GM19397 (cell line): Measurements from ENCODE around the gene MFRP.

Experiments
- ATAC-seq: cut with Tn5 transposase; IDR thresholded peaks from one replicate; pipeline ENCODE4 v1.9.1; 2021; ENCODE audit warnings: mild to moderate bottlenecking, moderate library complexity; ENCODE audit not compliant: unreplicated experiment

MFRP gene

GRCh38 chr11:119319136-119319699 lies 27.3 kb downstream of the MFRP start:
- no peak for ATAC-seq

DNA sequence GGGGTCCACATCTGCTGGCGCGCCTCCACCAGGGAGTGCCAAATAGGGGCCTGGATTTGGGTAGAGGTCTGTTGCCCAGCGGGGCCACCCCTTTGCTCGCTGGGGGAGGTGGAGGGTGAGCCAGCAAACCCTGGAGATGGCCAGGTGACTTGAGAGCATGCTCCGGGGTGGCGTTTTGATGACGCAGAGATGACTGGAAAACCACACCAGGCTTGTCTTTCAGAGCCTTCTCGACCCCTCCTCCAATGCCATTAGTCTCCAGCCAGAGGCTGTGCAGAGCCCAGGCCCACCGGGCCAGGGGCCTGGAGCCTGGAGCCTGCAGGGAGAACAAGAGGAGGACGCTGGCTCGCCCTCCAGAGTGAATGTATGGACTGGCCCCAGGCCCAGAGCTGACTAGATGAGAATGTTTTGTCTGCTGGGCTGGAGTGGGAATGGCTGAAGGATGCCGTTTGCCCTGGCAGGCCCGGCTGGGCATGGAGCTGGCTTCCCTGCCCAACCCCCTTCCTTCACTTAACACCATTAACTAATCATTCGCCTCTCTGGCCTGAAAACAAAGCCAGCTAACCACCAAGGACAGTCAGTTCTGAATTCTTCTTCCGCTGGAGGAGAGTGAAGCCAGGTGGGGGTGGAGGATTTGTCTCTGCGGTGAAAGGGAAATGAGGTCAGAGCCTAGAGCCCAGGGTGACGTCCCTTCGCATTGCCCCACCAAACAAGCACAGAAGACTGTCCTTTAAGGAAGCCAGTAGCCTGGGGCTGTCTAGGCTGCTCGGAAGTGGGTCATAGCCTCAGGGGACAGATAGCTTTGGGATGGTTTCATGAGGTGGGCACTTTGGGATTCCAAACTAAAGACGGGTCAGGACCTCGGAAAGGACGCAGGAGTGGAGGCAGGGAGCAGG lies 28.0 kb downstream of the MFRP start:
- no peak for ATAC-seq

DNA sequence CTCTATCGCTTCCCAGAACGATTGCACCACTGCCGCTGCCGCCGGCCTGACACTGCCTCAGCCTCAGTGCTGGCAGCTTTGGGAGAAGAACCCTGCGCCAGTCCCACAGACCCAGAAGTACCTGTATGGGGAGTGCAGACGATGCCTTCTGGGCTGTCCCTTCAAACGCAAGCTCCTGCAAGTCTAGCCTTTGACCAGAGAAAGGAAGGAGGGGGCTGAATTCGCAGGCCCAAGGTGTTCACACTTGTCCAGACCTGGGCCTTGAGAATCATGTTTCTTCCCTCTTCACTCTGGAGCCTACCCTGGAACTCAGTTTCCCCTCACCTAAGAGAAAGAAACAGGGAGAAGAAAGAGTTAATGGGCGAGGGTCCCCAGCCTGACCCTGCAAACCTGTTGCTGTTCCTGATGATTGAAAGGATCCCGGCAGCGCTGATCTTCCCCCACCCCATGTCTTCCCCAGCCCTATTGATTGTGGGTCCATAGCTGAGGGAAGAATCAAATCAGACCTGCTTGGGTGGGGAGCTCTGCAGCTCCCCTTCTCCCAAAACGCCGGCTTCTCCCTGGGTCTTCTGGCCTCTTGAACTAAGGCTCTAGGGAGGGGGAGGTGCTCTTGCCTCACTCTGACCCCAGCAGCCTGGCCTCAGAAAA lies 28.8 kb downstream of the MFRP start:
- no peak for ATAC-seq

GRCh38 chr11:119316729-119317591 lies 29.5 kb downstream of the MFRP start, which contains the start of gene MCAM:
MCAM (minus strand) TSS chr11:119317130; CDS start chr11:119317101, 29 bp downstream.
- ATAC-seq: no peak

GRCh38 chr11:119316016-119316728 lies 30.3 kb downstream of the MFRP start:
- no peak for ATAC-seq

- ATAC-seq: peak; percentile 57
Measured at GRCh38 chr11:119315131-119316015, 31.1 kb downstream of the MFRP start.

DNA sequence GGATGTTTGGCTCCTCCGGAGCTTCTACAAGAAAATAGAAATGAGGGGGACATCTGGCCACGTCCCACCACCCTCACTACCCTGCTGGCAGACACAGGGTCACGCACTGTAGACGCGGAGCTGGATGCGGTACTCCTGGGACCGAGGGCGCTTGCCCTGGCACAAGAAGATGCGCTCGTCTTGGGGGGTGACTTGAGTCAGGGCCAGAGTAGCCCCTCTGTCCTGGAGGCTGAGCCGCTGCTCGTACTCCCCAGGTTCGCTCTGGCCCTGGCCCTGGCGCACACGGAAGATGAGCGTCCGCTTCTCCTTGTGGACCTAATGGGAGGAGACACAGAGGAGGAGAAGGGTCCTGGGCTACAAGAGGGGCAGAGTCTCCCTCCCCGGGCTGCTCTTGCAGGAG lies 31.8 kb downstream of the MFRP start:
- no peak for ATAC-seq

- ATAC-seq: no peak
Measured at GRCh38 chr11:119310682-119311052, 35.8 kb downstream of the MFRP start.

DNA sequence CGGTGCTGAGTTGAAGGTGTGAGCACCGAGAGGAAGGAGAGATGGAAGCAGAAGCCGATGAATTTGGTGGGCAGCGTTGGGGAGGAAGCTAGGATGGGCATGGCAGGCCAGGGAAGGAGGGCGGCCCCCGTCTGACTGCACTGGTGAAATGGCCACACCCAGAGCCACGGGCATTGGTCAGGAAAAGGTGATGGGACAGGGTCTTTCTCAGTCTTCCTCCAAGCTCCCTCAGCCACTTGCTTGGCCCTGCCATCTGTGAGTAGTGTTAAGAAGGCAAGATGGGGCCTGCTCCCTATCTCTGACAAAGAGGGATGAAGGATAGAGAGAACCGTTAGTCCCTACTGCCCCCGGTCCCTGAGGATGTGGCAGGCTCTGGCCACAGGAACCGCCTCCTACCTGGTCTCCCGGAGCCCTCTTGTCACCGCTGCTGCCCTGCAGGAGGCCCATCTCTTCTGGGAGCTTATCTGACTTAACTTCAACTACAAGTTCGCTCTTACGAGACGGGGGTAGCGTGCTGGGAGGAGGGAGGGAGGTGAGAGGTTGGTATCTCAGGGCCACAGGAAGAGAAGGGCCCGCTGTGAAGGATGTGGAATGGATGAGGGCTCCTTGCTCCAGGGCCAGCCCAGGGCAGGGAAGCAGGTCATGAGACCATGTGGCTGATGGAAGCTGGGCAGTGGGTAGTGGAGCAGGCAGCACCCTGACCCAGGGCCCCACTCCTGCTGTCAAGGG lies 36.4 kb downstream of the MFRP start:
- ATAC-seq: no peak

- no peak for ATAC-seq
Measured at GRCh38 chr11:119309411-119309810, 37.1 kb downstream of the MFRP start.

DNA sequence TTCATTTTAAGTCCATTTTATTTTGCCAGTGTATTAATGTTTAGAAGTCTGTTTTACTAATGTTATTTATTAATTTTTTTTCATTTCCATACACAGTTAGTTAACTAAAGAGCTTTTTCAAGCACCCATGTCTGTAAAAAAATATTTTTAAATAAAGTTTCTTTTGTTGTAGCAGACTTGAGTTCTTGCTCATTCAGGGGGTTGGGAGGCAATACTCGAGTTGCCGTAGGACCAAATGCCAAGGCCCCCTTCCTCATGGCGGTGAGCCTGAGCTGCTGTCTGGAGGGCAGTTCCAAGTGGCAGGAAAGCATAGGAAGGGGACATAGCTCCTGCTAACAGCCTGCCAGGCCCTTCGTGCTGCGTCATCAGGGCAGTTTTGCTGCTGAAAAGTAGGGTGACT lies 38.5 kb downstream of the MFRP start:
- ATAC-seq: no peak

- no peak for ATAC-seq
Measured at GRCh38 chr11:119307219-119307618, 39.3 kb downstream of the MFRP start.

GRCh38 chr11:119306373-119306890 lies 40.1 kb downstream of the MFRP start:
- no peak for ATAC-seq

DNA sequence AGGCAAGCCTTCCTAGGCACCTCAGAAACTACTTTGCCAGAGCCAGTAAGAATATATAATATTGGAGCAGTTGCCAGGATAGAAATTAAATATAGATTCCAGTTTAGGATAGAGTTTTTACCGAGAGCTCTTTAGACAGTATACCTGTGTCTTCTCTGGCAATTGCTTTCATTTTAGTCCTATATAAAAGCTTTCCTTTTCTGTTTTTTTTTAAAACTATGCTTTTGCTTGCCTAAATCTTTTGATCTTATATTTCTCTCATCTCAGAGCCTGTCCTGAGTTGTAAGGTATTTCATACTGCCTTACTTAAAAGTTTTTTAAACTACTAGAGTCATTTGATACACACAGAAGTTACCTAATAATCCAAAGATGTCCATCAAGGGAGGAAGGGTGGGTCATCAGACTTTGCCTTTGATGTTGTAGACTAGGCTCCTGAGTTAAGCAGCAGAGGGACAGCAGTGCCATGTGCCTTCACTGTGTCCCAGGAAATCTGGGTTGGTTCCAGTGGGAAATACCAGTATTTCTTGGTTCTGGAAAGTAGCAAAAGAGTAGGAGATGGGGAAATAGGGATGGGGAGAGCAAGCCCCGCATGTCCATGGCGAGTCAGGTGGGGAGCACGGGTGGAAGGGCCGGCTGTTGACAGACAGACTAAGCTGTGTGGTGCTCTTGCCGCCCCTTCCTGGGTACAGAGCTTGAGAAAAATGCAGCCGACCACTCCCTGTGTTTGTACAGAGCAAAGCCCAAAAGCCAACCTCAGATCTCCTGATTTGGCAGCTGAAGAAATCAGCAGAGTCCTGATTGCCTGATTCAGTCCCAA lies 40.7 kb downstream of the MFRP start:
- ATAC-seq: no peak

- ATAC-seq: no peak
Measured at GRCh38 chr11:119303227-119303718, 43.2 kb downstream of the MFRP start.

GRCh38 chr11:119300198-119300964 lies 46.1 kb downstream of the MFRP start:
- no peak for ATAC-seq

GRCh38 chr11:119299416-119299815 lies 47.1 kb downstream of the MFRP start:
- ATAC-seq: no peak
